SU-DHL-6 (cell line): Measurements from ENCODE around the gene UGT1A10.
"Not testable (repeated sequence)": the region's sequence is repeated elsewhere in the genome, so short reads cannot be mapped to it uniquely, and the experiment has no call there.

Experiments
- H2AFZ ChIP-seq: fragments of 200-600 bp; sonication (generic); 2 replicates; pipeline ENCODE4 v1.6.1; 2014; ENCODE audit warnings: low read depth, mild to moderate bottlenecking, moderate library complexity, mixed read lengths, antibody characterized with exemption, low read length; ENCODE audit not compliant: severe bottlenecking
- H3F3A ChIP-seq: fragments of 200-600 bp; shearing (Covaris generic); 2 replicates; pipeline ENCODE4 v1.6.0; 2016; ENCODE audit warnings: antibody characterized with exemption, mild to moderate bottlenecking; ENCODE audit not compliant: insufficient read depth
- H3K27ac ChIP-seq: fragments of 200-600 bp; sonication (generic); 2 replicates; pipeline ENCODE4 v1.5.1; 2016; ENCODE audit warnings: low read depth, mild to moderate bottlenecking, low read length, moderate library complexity, mixed read lengths
- H3K27me3 ChIP-seq: fragments of 200-600 bp; sonication (generic), shearing (Covaris generic); 2 replicates; pipeline ENCODE4 v1.6.0; 2014; ENCODE audit warnings: mild to moderate bottlenecking, low read length
- H3K36me3 ChIP-seq: fragments of 200-600 bp; sonication (generic); 2 replicates; pipeline ENCODE4 v1.6.1; 2014; ENCODE audit warnings: mild to moderate bottlenecking, low read length, mixed read lengths
- H3K4me2 ChIP-seq: fragments of 300-600, 200-600 bp; shearing (Covaris generic), sonication (generic); 2 replicates; pipeline ENCODE4 v1.6.0; 2014; ENCODE audit warnings: low read length, low read depth, mild to moderate bottlenecking; ENCODE audit not compliant: poor library complexity, severe bottlenecking
- H3K4me3 ChIP-seq: fragments of 200-600 bp; sonication (generic); 2 replicates; pipeline ENCODE4 v1.5.1; 2014; ENCODE audit warnings: antibody characterized with exemption, low read length, mild to moderate bottlenecking, mixed read lengths; ENCODE audit not compliant: insufficient read depth, poor library complexity, severe bottlenecking
- H3K79me2 ChIP-seq: fragments of 200-600 bp; sonication (generic); 2 replicates; pipeline ENCODE4 v1.6.1; 2014; ENCODE audit warnings: mild to moderate bottlenecking, low read length, moderate library complexity; ENCODE audit not compliant: insufficient read depth
- H3K9ac ChIP-seq: fragments of 200-600 bp; sonication (generic); 2 replicates; pipeline ENCODE4 v1.7.0; 2014; ENCODE audit warnings: mild to moderate bottlenecking, low read length
- H3K9me2 ChIP-seq: fragments of 200-600 bp; sonication (generic); replicated peaks from 2 replicates; pipeline ENCODE4 v1.6.1; 2014; ENCODE audit warnings: low read length; ENCODE audit not compliant: insufficient read depth
- H3K9me3 ChIP-seq: fragments of 200-600 bp; sonication (generic); 2 replicates; pipeline ENCODE4 v1.6.1; 2014; ENCODE audit warnings: low read length, mixed read lengths; ENCODE audit not compliant: insufficient read depth
- H4K20me1 ChIP-seq: fragments of 200-600 bp; sonication (generic); 2 replicates; pipeline ENCODE4 v1.6.1; 2014; ENCODE audit warnings: low read depth, mild to moderate bottlenecking, antibody characterized with exemption, low read length, moderate library complexity, mixed read lengths
- CTCF ChIP-seq: fragments of 200-600 bp; sonication (generic); IDR thresholded peaks from one replicate; pipeline ENCODE4 v1.5.1; 2017; ENCODE audit warnings: antibody characterized with exemption, mild to moderate bottlenecking, low read length, moderate library complexity; ENCODE audit not compliant: insufficient read depth, poor library complexity, severe bottlenecking
- EZH2phosphoT487 ChIP-seq: fragments of 200-600 bp; sonication (generic), shearing (Covaris generic); conservative IDR thresholded peaks from 2 replicates; pipeline ENCODE4 v1.6.1; 2018; ENCODE audit warnings: mild to moderate bottlenecking, antibody characterized with exemption, low read length, moderate library complexity, mixed read lengths

UGT1A10 gene

GRCh38 chr2:233643128-233643527 lies 6.9 kb downstream of the UGT1A10 start:
- H3K36me3 ChIP-seq: no peaks in the 10 kb centered on the region
- TF ChIP-seq EZH2phosphoT487 (no peak), CTCF (no peak)
- H3F3A ChIP-seq: no peaks in the 10 kb centered on the region; the same call in 1 of the 2 replicates
- H3K4me2 ChIP-seq: no peak overlapping the region
- H4K20me1 ChIP-seq: no peaks in the 10 kb centered on the region
- H3K9ac ChIP-seq: no peak overlapping the region
- H3K27me3 ChIP-seq: no peaks in the 10 kb centered on the region
- H3K9me3 ChIP-seq: no peaks in the 10 kb centered on the region
- no peaks in the 10 kb centered on the region for H3K79me2 ChIP-seq
- H2AFZ ChIP-seq: no peak overlapping the region
- H3K4me3 ChIP-seq: no peak overlapping the region
- no peaks in the 10 kb centered on the region; the same call in 1 of the 2 replicates for H3K9me2 ChIP-seq
- no peak overlapping the region for H3K27ac ChIP-seq

GRCh38 chr2:233646033-233646432 lies 9.8 kb downstream of the UGT1A10 start:
- not testable (repeated sequence) for H3K4me3 ChIP-seq, H2AFZ ChIP-seq, H3K9me3 ChIP-seq, H3K4me2 ChIP-seq, H3F3A ChIP-seq, H3K79me2 ChIP-seq, H3K27ac ChIP-seq, H4K20me1 ChIP-seq, H3K9me2 ChIP-seq, H3K27me3 ChIP-seq, H3K36me3 ChIP-seq, H3K9ac ChIP-seq

GRCh38 chr2:233650981-233651380 lies 14.7 kb downstream of the UGT1A10 start:
- Histone ChIP-seq H3K9ac (no peak overlapping the region), H3K4me2 (no peak overlapping the region), H3K9me2 (no peaks in the 10 kb centered on the region), H3K27me3 (no peaks in the 10 kb centered on the region), H2AFZ (no peak overlapping the region), H3F3A (no peaks in the 10 kb centered on the region), H3K9me3 (no peaks in the 10 kb centered on the region), H3K27ac (no peak overlapping the region), H3K36me3 (no peaks in the 10 kb centered on the region; the same call in 1 of the 2 replicates), H3K79me2 (no peaks in the 10 kb centered on the region), H4K20me1 (no peaks in the 10 kb centered on the region), H3K4me3 (no peak overlapping the region)
- no peak for TF ChIP-seq CTCF
- no peak for TF ChIP-seq EZH2phosphoT487

DNA sequence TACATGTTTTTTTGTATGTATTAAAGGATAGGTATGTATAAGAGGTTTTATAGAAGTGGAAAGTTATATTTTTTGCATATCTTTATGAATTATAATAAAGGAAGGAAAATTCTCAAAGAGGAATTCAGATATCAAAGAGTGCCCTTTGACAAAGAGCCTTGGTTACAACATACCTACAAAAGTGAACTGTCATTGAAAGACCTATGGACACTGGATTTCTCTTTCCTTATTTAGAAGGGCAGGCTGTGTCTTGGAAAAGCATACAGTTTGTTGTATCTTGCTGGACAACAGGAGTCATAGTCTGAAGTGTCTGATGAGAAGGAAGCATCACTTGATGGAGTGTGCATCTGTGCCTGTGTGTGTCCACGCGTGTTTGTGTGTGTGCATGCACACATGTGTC lies 15.2 kb downstream of the UGT1A10 start:
- Histone ChIP-seq H3K36me3 (no peaks in the 10 kb centered on the region; the same call in 1 of the 2 replicates), H3K27ac (no peak overlapping the region), H3K9ac (no peak overlapping the region), H3F3A (no peaks in the 10 kb centered on the region), H3K9me2 (no peaks in the 10 kb centered on the region), H4K20me1 (no peaks in the 10 kb centered on the region), H3K9me3 (no peaks in the 10 kb centered on the region), H3K79me2 (no peaks in the 10 kb centered on the region), H3K27me3 (no peaks in the 10 kb centered on the region), H3K4me2 (no peak overlapping the region), H3K4me3 (no peak overlapping the region), H2AFZ (no peak overlapping the region)
- TF ChIP-seq CTCF (no peak), EZH2phosphoT487 (no peak)
